HG03469 (cell line): ENCODE measurements around the gene ALDOA.
"Not testable (repeated sequence)": the region's sequence is repeated elsewhere in the genome, so short reads cannot be mapped to it uniquely, and the experiment has no call there.

ENCODE experiments used
- ATAC-seq: cut with Tn5 transposase; IDR thresholded peaks from one replicate; pipeline ENCODE4 v1.9.1; 2021; ENCODE audit warnings: mild to moderate bottlenecking, moderate library complexity, moderate number of reproducible peaks; ENCODE audit not compliant: unreplicated experiment

Gene ALDOA

GRCh38 chr16:30114411-30114810 is 48.9 kb downstream of the ALDOA start:
- no peak for ATAC-seq

GRCh38 chr16:30114833-30115232 is 49.3 kb downstream of the ALDOA start:
- not testable (repeated sequence) for ATAC-seq

- ATAC-seq: no peak
Measured at GRCh38 chr16:30115238-30115637, 49.7 kb downstream of the ALDOA start.

- no peak for ATAC-seq
Measured at GRCh38 chr16:30116291-30117207, 51.0 kb downstream of the ALDOA start.

GRCh38 chr16:30117768-30118167 is 52.2 kb downstream of the ALDOA start:
- ATAC-seq: no peak

- ATAC-seq: no peak
Measured at GRCh38 chr16:30119428-30119827, 53.9 kb downstream of the ALDOA start.
